ENCODE data around the gene ADCY5. TPM values are rescaled to one million over a fixed set of nuclear protein-coding genes. Genes with fewer than 3 reads are reported as not detected.

Gene ADCY5
- total RNA-seq, 4 donors from 2014 or later, result 13.3 to 27.4 (median 21.7) TPM

- WGBS, 2 donors, result 75 to 91% methylated on average over 10 to 11 of the region's 11 CpGs
- peaks cover 0 to 23% (median 3%) of the 10 kb centered on the region in 4 donors for H3K4me1 ChIP-seq
- no peak overlapping the region for H3K4me3 ChIP-seq
- TF ChIP-seq EP300 (IDR thresholded peaks at IDR 0.05) (no peak), POLR2A (IDR thresholded peaks at IDR 0.05) (no peak)
- TF ChIP-seq, protein P1, sequence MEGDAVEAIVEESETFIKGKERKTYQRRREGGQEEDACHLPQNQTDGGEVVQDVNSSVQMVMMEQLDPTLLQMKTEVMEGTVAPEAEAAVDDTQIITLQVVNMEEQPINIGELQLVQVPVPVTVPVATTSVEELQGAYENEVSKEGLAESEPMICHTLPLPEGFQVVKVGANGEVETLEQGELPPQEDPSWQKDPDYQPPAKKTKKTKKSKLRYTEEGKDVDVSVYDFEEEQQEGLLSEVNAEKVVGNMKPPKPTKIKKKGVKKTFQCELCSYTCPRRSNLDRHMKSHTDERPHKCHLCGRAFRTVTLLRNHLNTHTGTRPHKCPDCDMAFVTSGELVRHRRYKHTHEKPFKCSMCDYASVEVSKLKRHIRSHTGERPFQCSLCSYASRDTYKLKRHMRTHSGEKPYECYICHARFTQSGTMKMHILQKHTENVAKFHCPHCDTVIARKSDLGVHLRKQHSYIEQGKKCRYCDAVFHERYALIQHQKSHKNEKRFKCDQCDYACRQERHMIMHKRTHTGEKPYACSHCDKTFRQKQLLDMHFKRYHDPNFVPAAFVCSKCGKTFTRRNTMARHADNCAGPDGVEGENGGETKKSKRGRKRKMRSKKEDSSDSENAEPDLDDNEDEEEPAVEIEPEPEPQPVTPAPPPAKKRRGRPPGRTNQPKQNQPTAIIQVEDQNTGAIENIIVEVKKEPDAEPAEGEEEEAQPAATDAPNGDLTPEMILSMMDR (IDR thresholded peaks at IDR 0.05), result no peak
- H3K27ac ChIP-seq, result peak overlapping the region in 2 of 4 donors; percentile 41 to 46
- H3K27me3 ChIP-seq, result peaks cover 0 to 5% of the 10 kb centered on the region in 2 donors
- no peaks in the 10 kb centered on the region for H3K36me3 ChIP-seq
- no peaks in the 10 kb centered on the region for H3K9me3 ChIP-seq
- DNase-seq (ENCODE audit: low spot score in 2 of 2), result no peak
These were observed 43.9 kb downstream of the ADCY5 start for GRCh38 chr3:123405021-123405420.

DNA sequence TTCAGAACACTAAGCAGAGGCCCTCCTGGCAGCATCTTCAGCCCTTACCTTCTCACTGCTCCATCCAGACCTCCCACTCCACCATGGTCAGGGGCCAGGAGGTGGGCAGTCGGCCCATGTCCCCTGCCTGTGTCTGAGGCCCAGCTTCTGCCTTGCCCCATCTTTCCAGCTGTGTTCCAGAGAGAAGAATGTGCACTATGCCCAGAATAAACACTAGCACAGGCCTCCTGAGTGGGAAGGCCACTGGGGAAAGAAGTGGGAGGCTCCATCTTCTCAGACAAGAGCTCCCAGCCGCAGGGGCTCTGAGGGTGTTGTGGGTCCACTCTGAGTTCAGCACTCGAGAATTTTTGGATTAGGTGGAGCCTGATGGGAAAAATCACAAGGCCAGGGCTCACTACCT, 44.5 kb downstream of the ADCY5 start:
- no peaks in the 10 kb centered on the region for H3K36me3 ChIP-seq
- H3K27me3 ChIP-seq, result peaks cover 0 to 5% of the 10 kb centered on the region in 2 donors
- H3K9me3 ChIP-seq, result no peaks in the 10 kb centered on the region
- peaks cover 0 to 21% (median 3%) of the 10 kb centered on the region in 4 donors for H3K4me1 ChIP-seq
- TF ChIP-seq, protein P1 (IDR thresholded peaks at IDR 0.05), result no peak
- peak in 1 of 2 donors; percentile 7 for TF ChIP-seq EP300 (IDR thresholded peaks at IDR 0.05)
- TF ChIP-seq POLR2A (IDR thresholded peaks at IDR 0.05), result no peak
- no peak overlapping the region for H3K4me3 ChIP-seq
- WGBS, 2 donors, result 37 to 38% methylated on average over 3 of the region's 3 CpGs
- DNase-seq (ENCODE audit: low spot score in 2 of 2), result no peak
- peak overlapping the region; percentile 27 to 50 (median 44) for H3K27ac ChIP-seq

DNA sequence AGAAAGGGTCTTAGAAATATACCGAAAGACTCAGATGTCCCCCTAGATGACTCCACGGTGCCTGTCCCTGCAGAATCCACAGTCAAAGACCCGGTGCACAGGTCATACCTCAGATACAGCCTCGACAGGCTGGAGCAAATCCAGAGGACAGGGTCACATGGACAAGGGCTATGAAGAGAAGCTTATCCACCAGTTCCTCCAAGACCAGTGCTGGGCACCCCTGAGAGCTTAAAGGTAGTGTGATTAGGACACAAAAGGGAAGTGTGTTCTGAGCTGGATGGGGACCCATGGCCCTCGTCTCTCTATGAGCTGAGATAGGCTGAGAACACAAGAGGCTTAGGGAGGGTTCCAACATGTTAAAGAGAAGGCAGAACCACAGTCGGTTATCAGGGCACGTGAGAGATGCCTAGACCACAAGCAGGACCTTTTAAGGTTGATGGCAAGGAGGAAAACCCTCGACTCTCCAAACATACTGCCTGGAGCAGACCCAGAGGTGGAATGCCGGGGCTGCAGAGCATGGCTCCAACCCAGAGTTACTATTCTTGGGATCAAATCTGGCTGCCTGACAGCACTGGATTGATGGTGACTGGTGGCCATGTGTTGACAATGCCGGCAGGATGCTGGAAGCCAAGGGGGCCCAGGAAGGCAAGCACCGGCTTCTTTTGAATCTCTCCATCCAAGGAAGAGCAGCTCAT, 46.9 kb downstream of the ADCY5 start:
- no peak for DNase-seq (ENCODE audit: low spot score in 2 of 2)
- peaks cover 0 to 5% of the 10 kb centered on the region in 2 donors for H3K27me3 ChIP-seq
- peaks cover 0 to 33% (median 6%) of the 10 kb centered on the region in 4 donors for H3K4me1 ChIP-seq
- TF ChIP-seq POLR2A (IDR thresholded peaks at IDR 0.05), result no peak
- TF ChIP-seq, protein P1 (IDR thresholded peaks at IDR 0.05), result no peak
- no peak for TF ChIP-seq EP300 (IDR thresholded peaks at IDR 0.05)
- H3K4me3 ChIP-seq, result no peak overlapping the region
- peak overlapping the region in 1 of 4 donors; percentile 3 for H3K27ac ChIP-seq
- no peaks in the 10 kb centered on the region for H3K9me3 ChIP-seq
- 76 to 81% methylated on average over 9 to 11 of the region's 11 CpGs for WGBS, 2 donors
- no peaks in the 10 kb centered on the region for H3K36me3 ChIP-seq

DNA sequence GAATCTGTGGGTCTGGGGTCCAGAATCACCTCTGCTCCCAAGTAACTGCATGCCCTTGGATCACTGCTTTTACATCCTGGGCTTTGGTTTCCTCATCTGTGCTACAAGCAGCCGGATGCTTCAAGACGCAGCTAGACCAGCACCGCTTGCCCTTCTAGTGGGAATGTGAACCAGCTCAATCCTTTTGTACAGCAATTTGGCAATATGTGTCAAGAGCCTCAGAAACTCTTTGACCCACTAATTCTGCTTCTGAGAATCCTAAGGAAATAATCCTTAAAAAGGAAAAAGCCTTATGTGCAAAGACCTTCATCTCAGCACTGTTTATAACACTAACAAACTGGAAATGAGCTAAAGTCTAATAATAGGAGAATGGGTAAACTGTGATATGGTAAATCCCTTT, 48.7 kb downstream of the ADCY5 start:
- H3K9me3 ChIP-seq, result no peaks in the 10 kb centered on the region
- no peak for TF ChIP-seq EP300 (IDR thresholded peaks at IDR 0.05)
- TF ChIP-seq, protein P1 (IDR thresholded peaks at IDR 0.05), result no peak
- no peak for TF ChIP-seq POLR2A (IDR thresholded peaks at IDR 0.05)
- H3K4me3 ChIP-seq, result no peak overlapping the region
- 90 to 92% methylated on average over 3 of the region's 3 CpGs for WGBS, 2 donors
- no peak for DNase-seq (ENCODE audit: low spot score in 2 of 2)
- no peak overlapping the region for H3K27ac ChIP-seq
- H3K27me3 ChIP-seq, result peaks cover 0 to 5% of the 10 kb centered on the region in 2 donors
- peaks cover 0 to 17% (median 5%) of the 10 kb centered on the region in 4 donors for H3K4me1 ChIP-seq
- no peaks in the 10 kb centered on the region for H3K36me3 ChIP-seq

DNA sequence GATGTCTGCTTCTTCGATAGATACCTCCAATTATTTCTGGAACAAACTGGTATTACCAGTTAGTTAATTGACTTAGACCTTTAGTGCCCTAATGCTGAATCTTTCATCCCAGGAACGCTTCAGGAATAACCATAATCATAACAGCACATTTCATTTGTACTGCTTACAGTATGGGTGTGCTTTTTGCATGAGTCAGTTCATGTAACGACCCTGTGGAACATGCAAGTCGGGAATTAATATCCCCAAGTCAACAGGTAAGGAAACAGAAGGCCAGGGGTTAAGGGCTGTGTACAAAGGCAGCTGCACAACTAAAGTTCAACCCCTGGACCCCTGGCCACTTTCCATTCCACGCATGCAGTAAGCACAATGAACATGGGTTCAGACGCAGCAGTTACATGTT, 49.2 kb downstream of the ADCY5 start:
- Histone ChIP-seq H3K27me3 (peaks cover 0 to 5% of the 10 kb centered on the region in 2 donors), H3K4me1 (peaks cover 0 to 12% (median 3%) of the 10 kb centered on the region in 4 donors), H3K27ac (no peak overlapping the region), H3K36me3 (no peaks in the 10 kb centered on the region), H3K9me3 (no peaks in the 10 kb centered on the region), H3K4me3 (no peak overlapping the region)
- DNase-seq (ENCODE audit: low spot score in 2 of 2), result no peak
- TF ChIP-seq, protein P1 (IDR thresholded peaks at IDR 0.05), result no peak
- TF ChIP-seq POLR2A (IDR thresholded peaks at IDR 0.05), result no peak
- no peak for TF ChIP-seq EP300 (IDR thresholded peaks at IDR 0.05)
- 54 to 60% methylated on average over 6 of the region's 6 CpGs for WGBS, 2 donors
